ENCODE data around the gene CCNI.

Gene CCNI

GRCh38 chr4:77007358-77008230 lies 68.2 kb downstream of the CCNI start:
- DNase-seq (ENCODE audit: extremely low read depth in 1 of 2, low read depth in 1 of 2), result no peak

GRCh38 chr4:77006753-77007353 lies 68.9 kb downstream of the CCNI start:
- no peak for DNase-seq (ENCODE audit: extremely low read depth in 1 of 2, low read depth in 1 of 2)

- DNase-seq (ENCODE audit: extremely low read depth in 1 of 2, low read depth in 1 of 2), result no peak
Observed at GRCh38 chr4:77003400-77003799, 72.4 kb downstream of the CCNI start.

- no peak for DNase-seq (ENCODE audit: extremely low read depth in 1 of 2, low read depth in 1 of 2)
Observed at GRCh38 chr4:77002321-77003107, 73.3 kb downstream of the CCNI start.

- no peak for DNase-seq (ENCODE audit: extremely low read depth in 1 of 2, low read depth in 1 of 2)
Observed at GRCh38 chr4:77001907-77002306, 73.9 kb downstream of the CCNI start.

GRCh38 chr4:76998251-76998901 lies 77.4 kb downstream of the CCNI start:
- DNase-seq (ENCODE audit: extremely low read depth in 1 of 2, low read depth in 1 of 2), result no peak

GRCh38 chr4:76997532-76997931 lies 78.3 kb downstream of the CCNI start:
- no peak for DNase-seq (ENCODE audit: extremely low read depth in 1 of 2, low read depth in 1 of 2)

Measured in stimulated activated CD8-positive, alpha-beta memory T cell treated with anti-CD3 and anti-CD28 coated beads, Interleukin-7, amount 100 ng/mL, for 48 hours (primary cell).